ENCODE results near the gene FAM163B.

Gene FAM163B

DNA sequence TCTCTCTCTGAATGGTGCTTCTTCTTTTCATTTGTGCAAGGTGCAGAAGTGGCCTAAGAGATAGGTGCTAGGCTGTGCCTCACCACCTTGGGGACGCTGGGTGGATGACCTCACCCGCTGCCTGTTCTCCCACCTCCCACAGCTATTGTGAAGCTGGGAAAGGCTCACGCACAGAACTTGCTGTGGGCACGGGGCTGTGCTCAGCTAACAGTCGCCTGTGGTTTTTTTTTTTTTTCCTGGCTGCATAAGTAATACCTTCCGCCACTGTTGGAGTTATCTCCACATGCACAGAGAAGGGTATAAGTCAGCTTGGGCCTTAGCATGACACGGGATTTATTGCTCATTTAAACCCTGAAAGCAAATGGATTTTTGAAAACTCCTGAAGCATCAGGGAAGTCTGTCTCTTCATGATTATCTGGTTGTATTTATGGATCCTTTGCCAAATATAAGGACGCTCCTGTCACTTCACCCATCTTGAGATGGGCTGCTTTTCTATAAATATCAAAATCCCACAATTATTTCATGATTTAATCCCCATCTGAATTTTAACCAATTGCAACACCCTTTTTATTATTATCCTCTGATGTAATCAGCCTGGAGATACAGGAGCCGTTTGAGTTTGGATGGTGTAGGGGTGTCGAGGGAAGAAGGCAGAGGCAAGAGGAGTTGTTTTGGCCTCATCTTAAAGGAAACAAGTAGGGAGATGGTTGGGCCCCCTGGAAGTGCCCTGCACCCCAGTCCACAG lies 36.0 kb upstream of the FAM163B start:
- no peak for DNase-seq (ENCODE audit: low read depth in 1 of 2, low spot score in 1 of 2)
- Histone ChIP-seq H3K4me3 (replicated peaks; ENCODE audit: insufficient read depth, low read length) (no peak overlapping the region), H3K27ac (replicated peaks) (no peak overlapping the region), H3K27me3 (ENCODE audit: insufficient read depth, poor library complexity, severe bottlenecking) (no peaks in the 10 kb centered on the region)
- no peak for TF ChIP-seq POLR2AphosphoS5 (IDR thresholded peaks at IDR 0.05; ENCODE audit: low read depth)
- TF ChIP-seq, protein P1, sequence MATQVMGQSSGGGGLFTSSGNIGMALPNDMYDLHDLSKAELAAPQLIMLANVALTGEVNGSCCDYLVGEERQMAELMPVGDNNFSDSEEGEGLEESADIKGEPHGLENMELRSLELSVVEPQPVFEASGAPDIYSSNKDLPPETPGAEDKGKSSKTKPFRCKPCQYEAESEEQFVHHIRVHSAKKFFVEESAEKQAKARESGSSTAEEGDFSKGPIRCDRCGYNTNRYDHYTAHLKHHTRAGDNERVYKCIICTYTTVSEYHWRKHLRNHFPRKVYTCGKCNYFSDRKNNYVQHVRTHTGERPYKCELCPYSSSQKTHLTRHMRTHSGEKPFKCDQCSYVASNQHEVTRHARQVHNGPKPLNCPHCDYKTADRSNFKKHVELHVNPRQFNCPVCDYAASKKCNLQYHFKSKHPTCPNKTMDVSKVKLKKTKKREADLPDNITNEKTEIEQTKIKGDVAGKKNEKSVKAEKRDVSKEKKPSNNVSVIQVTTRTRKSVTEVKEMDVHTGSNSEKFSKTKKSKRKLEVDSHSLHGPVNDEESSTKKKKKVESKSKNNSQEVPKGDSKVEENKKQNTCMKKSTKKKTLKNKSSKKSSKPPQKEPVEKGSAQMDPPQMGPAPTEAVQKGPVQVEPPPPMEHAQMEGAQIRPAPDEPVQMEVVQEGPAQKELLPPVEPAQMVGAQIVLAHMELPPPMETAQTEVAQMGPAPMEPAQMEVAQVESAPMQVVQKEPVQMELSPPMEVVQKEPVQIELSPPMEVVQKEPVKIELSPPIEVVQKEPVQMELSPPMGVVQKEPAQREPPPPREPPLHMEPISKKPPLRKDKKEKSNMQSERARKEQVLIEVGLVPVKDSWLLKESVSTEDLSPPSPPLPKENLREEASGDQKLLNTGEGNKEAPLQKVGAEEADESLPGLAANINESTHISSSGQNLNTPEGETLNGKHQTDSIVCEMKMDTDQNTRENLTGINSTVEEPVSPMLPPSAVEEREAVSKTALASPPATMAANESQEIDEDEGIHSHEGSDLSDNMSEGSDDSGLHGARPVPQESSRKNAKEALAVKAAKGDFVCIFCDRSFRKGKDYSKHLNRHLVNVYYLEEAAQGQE (IDR thresholded peaks at IDR 0.05; ENCODE audit: insufficient replicate concordance, low read depth): no peak
- no peak for TF ChIP-seq GABPA (IDR thresholded peaks at IDR 0.05; ENCODE audit: low read depth)
- TF ChIP-seq SPI1 (IDR thresholded peaks at IDR 0.05; ENCODE audit: borderline replicate concordance, low read depth): no peak
- TF ChIP-seq, protein P2, sequence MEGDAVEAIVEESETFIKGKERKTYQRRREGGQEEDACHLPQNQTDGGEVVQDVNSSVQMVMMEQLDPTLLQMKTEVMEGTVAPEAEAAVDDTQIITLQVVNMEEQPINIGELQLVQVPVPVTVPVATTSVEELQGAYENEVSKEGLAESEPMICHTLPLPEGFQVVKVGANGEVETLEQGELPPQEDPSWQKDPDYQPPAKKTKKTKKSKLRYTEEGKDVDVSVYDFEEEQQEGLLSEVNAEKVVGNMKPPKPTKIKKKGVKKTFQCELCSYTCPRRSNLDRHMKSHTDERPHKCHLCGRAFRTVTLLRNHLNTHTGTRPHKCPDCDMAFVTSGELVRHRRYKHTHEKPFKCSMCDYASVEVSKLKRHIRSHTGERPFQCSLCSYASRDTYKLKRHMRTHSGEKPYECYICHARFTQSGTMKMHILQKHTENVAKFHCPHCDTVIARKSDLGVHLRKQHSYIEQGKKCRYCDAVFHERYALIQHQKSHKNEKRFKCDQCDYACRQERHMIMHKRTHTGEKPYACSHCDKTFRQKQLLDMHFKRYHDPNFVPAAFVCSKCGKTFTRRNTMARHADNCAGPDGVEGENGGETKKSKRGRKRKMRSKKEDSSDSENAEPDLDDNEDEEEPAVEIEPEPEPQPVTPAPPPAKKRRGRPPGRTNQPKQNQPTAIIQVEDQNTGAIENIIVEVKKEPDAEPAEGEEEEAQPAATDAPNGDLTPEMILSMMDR (IDR thresholded peaks at IDR 0.05; ENCODE audit: insufficient read depth, low read length): no peak

DNA sequence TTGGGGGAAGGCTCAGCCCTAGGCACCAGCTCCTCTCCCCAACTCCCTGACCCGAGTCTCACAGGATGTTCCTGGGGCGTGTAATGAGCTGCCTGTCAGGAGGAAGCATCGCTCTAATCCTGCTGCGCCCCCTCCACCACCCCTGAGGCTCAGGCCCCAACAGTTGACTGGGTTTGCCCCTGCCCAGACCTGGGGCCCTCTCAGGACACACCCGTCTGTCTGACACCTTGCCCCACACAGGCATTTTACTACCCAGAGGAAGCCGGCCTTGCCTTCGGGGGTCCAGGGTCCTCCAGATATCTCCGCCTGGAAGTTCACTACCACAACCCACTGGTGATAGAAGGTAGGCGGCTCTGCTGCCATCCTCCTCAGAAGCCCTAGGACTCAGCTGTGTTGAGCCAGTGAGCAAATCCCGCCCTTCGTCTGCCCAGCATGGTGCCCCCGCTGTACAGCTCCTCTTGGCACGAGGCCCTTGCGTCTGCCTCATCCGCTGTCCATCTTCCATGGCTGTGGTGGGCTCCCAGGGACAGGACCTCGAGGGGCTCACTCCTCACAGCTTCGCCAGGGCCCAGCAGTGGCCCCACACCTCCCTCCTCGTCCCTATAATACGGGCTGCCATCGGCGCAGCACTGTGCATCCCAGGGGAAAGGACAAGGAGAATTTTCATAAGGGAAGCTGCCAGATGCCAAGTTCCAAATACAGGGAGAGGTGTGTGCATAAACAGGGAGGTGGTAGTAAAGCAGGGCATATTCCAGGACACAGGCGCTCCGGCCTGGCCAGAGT lies 35.0 kb upstream of the FAM163B start:
- TF ChIP-seq GABPA (IDR thresholded peaks at IDR 0.05; ENCODE audit: low read depth) (no peak), SPI1 (IDR thresholded peaks at IDR 0.05; ENCODE audit: borderline replicate concordance, low read depth) (no peak), POLR2AphosphoS5 (IDR thresholded peaks at IDR 0.05; ENCODE audit: low read depth) (no peak)
- TF ChIP-seq, protein P1 (IDR thresholded peaks at IDR 0.05; ENCODE audit: insufficient replicate concordance, low read depth): no peak
- TF ChIP-seq, protein P2 (IDR thresholded peaks at IDR 0.05; ENCODE audit: insufficient read depth, low read length): no peak
- Histone ChIP-seq H3K4me3 (replicated peaks; ENCODE audit: insufficient read depth, low read length) (no peak overlapping the region), H3K27me3 (ENCODE audit: insufficient read depth, poor library complexity, severe bottlenecking) (no peaks in the 10 kb centered on the region), H3K27ac (replicated peaks) (no peak overlapping the region)
- no peak for DNase-seq (ENCODE audit: low read depth in 1 of 2, low spot score in 1 of 2)

DNA sequence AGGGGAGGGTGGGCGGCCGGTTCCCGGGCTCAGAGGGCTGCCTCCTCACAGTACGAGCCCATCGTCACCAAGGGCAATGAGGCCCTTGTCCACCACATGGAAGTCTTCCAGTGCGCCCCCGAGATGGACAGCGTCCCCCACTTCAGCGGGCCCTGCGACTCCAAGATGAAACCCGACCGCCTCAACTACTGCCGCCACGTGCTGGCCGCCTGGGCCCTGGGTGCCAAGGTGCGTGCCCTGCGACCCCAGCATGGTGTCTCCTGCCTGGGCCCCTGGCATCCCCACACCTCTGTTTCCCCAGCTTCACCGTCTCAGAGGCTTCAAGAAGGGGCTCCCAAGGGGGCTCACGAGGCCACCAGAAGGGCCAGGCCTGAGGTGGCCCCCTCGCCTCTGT lies 34.2 kb upstream of the FAM163B start:
- no peaks in the 10 kb centered on the region for H3K27me3 ChIP-seq (ENCODE audit: insufficient read depth, poor library complexity, severe bottlenecking)
- H3K4me3 ChIP-seq (replicated peaks; ENCODE audit: insufficient read depth, low read length): no peak overlapping the region
- no peak overlapping the region for H3K27ac ChIP-seq (replicated peaks)
- DNase-seq (ENCODE audit: low read depth in 1 of 2, low spot score in 1 of 2): no peak
- no peak for TF ChIP-seq GABPA (IDR thresholded peaks at IDR 0.05; ENCODE audit: low read depth)
- TF ChIP-seq, protein P1 (IDR thresholded peaks at IDR 0.05; ENCODE audit: insufficient replicate concordance, low read depth): no peak
- TF ChIP-seq POLR2AphosphoS5 (IDR thresholded peaks at IDR 0.05; ENCODE audit: low read depth): no peak
- no peak for TF ChIP-seq SPI1 (IDR thresholded peaks at IDR 0.05; ENCODE audit: borderline replicate concordance, low read depth)
- TF ChIP-seq, protein P2 (IDR thresholded peaks at IDR 0.05; ENCODE audit: insufficient read depth, low read length): no peak
